HepG2 (cell line): ENCODE measurements around the gene MARCHF2. TPM values are rescaled to one million over a fixed set of nuclear protein-coding genes. Genes with fewer than 3 reads are reported as not detected.

ENCODE experiments used
- CC2D1A ChIP-seq: sonication (generic); formaldehyde crosslinking; IDR thresholded peaks from 2 replicates; pipeline ENCODE4 v1.8.1; 2023; ENCODE audit warnings: mild to moderate bottlenecking, missing genetic modification reagents
- PHF21A ChIP-seq: sonication (generic); formaldehyde crosslinking; IDR thresholded peaks from 2 replicates; pipeline ENCODE4 v1.5.0; 2020; ENCODE audit warnings: mild to moderate bottlenecking, missing genetic modification reagents
- PPARG ChIP-seq: conservative IDR thresholded peaks from 2 replicates; pipeline ENCODE4 v1.6.1; 2016; ENCODE audit warnings: missing biosample characterization, missing genetic modification reagents
- SP5 ChIP-seq: IDR thresholded peaks from 2 replicates; pipeline ENCODE4 v1.6.1; 2016; ENCODE audit warnings: low read depth, borderline replicate concordance
- SRY ChIP-seq: sonication (generic); formaldehyde crosslinking; IDR thresholded peaks from 2 replicates; pipeline ENCODE4 v1.8.0; 2022; ENCODE audit warnings: mild to moderate bottlenecking, missing genetic modification reagents
- polyA plus RNA-seq, 8 experiments: library from polyadenylated mRNA; depleted of rRNA in 3 of 8; stranded (reverse) in 7 of 8; unstranded in 1 of 8; fragments of >200 nt; fragmentation: Illumina TruSeq in 4 of 8; extraction: Trizol in 4 of 8; gene quantifications; 2 replicates each; pipeline versions ENCODE4 v1.2.1 to v1.2.3, GENCODE V29; 2011 to 2016; ENCODE audit warnings: low read depth in 4 of 8, missing spikeins in 1 of 8, mixed read lengths in 1 of 8; ENCODE audit not compliant: insufficient read depth in 1 of 8
- total RNA-seq, 5 experiments: library from RNA; depleted of rRNA; stranded (reverse); fragments of >200 nt; fragmentation: Illumina TruSeq; extraction: Trizol; gene quantifications; 2 replicates each; pipeline ENCODE4 v1.2.3, GENCODE V29; 2016; ENCODE audit warnings: low read depth in 1 of 5
- TF ChIP-seq, protein P1 (sequence below): IDR thresholded peaks from 2 replicates; pipeline ENCODE4 v1.6.1; 2016; ENCODE audit warnings: missing genetic modification reagents, missing compliant biosample characterization
- TF ChIP-seq, protein P2 (sequence below), 2 experiments: sonication (generic) in 1 of 2; formaldehyde crosslinking in 1 of 2; IDR thresholded peaks; 2 replicates each; pipeline versions ENCODE4 v1.5.1 to v1.6.1; 2011 to 2020; ENCODE audit warnings: borderline replicate concordance in 1 of 2, low read depth in 1 of 2, low read length in 1 of 2, mild to moderate bottlenecking in 1 of 2, missing genetic modification reagents in 1 of 2, moderate library complexity in 1 of 2
- TF ChIP-seq, protein P3 (sequence below): sonication (generic); formaldehyde crosslinking; IDR thresholded peaks from 2 replicates; pipeline ENCODE4 v1.4.0; 2020; ENCODE audit warnings: missing genetic modification reagents
- TF ChIP-seq, protein P4 (sequence below): sonication (generic); formaldehyde crosslinking; IDR thresholded peaks from 2 replicates; pipeline ENCODE4 v1.5.0; 2020; ENCODE audit warnings: mild to moderate bottlenecking, missing genetic modification reagents, borderline replicate concordance
- TF ChIP-seq, protein P5 (sequence below): sonication (generic); formaldehyde crosslinking; IDR thresholded peaks from 2 replicates; pipeline ENCODE4 v1.4.0; 2020; ENCODE audit warnings: missing genetic modification reagents, mild to moderate bottlenecking, borderline replicate concordance
- TF ChIP-seq, protein P6 (sequence below): sonication (generic); formaldehyde crosslinking; IDR thresholded peaks from 2 replicates; pipeline ENCODE4 v1.5.0; 2020; ENCODE audit warnings: mild to moderate bottlenecking, missing genetic modification reagents
- TF ChIP-seq, protein P7 (sequence below): sonication (generic); formaldehyde crosslinking; IDR thresholded peaks from 2 replicates; pipeline ENCODE4 v1.5.1; 2020; ENCODE audit warnings: missing genetic modification reagents, mild to moderate bottlenecking, borderline replicate concordance

The MARCHF2 gene
- total and polyA plus RNA-seq, 2 of the 13 experiments (the other 11 are each of a cell fraction or from before 2014, with no cell fraction given), result 12.7 to 13.0 TPM

DNA sequence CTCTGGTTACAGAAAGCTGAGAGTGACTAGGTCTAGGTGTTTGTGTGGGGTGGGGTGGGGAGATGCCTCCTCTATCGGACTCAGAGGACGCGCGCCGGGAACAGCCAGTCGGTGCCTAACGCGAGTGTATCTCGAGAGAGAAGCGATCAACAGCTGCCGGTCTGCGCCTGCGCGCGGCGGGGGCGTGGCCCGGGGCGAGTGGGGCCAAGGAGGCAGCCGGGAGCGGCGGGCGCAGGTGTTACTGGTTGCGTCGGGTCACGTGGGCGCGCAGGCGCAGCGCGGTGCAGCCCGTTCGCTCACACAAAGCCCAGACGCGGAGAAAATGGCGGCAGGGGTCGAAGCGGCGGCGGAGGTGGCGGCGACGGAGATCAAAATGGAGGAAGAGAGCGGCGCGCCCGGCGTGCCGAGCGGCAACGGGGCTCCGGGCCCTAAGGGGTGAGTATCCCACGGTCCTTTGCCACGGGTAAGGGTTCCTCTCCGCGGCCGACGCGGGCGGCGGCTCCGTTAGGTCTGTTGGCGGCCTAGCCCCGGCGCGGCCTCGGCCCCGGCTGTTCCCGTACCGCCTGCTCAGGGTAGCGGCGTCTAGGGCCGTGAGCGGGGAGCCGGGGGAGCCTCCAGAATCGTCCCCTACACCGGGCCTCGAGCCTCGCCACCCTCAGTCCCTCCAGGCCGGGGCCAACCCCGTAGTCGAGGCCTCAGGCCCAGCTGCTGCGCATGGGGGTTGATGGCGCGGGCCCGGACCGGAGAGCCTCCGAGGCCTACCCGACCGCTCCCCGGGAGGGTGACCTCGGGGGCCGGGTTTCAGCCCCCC lies 31.8 kb downstream of the MARCHF2 start, which contains the start of gene HNRNPM (continued):
- TF ChIP-seq, protein P1, sequence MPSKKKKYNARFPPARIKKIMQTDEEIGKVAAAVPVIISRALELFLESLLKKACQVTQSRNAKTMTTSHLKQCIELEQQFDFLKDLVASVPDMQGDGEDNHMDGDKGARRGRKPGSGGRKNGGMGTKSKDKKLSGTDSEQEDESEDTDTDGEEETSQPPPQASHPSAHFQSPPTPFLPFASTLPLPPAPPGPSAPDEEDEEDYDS (CRISPR knock-in tag), result peak; percentile 67; the same call in 1 of the 2 replicates
- TF ChIP-seq, protein P2, sequence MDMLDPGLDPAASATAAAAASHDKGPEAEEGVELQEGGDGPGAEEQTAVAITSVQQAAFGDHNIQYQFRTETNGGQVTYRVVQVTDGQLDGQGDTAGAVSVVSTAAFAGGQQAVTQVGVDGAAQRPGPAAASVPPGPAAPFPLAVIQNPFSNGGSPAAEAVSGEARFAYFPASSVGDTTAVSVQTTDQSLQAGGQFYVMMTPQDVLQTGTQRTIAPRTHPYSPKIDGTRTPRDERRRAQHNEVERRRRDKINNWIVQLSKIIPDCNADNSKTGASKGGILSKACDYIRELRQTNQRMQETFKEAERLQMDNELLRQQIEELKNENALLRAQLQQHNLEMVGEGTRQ (IDR thresholded peaks at IDR 0.05; ENCODE audit: low read depth, low read length), result peak; percentile 95
- TF ChIP-seq, protein P2 (CRISPR knock-in tag; IDR thresholded peaks at IDR 0.05; ENCODE audit: borderline replicate concordance), result peak; percentile 87; the same call in 1 of the 2 replicates
- TF ChIP-seq, protein P3, sequence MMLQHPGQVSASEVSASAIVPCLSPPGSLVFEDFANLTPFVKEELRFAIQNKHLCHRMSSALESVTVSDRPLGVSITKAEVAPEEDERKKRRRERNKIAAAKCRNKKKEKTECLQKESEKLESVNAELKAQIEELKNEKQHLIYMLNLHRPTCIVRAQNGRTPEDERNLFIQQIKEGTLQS, result 0 out of 2 replicates have a peak, but pooled peaks have one; percentile 6
- TF ChIP-seq SP5 (CRISPR knock-in tag) (peak; percentile 16; the same call in 1 of the 2 replicates), PPARG (CRISPR knock-in tag) (no peak), PHF21A (CRISPR knock-in tag) (peak; percentile 77; the same call in 1 of the 2 replicates), CC2D1A (CRISPR knock-in tag) (no peak), SRY (CRISPR knock-in tag) (peak; percentile 88; the same call in 1 of the 2 replicates)
- TF ChIP-seq, protein P4, sequence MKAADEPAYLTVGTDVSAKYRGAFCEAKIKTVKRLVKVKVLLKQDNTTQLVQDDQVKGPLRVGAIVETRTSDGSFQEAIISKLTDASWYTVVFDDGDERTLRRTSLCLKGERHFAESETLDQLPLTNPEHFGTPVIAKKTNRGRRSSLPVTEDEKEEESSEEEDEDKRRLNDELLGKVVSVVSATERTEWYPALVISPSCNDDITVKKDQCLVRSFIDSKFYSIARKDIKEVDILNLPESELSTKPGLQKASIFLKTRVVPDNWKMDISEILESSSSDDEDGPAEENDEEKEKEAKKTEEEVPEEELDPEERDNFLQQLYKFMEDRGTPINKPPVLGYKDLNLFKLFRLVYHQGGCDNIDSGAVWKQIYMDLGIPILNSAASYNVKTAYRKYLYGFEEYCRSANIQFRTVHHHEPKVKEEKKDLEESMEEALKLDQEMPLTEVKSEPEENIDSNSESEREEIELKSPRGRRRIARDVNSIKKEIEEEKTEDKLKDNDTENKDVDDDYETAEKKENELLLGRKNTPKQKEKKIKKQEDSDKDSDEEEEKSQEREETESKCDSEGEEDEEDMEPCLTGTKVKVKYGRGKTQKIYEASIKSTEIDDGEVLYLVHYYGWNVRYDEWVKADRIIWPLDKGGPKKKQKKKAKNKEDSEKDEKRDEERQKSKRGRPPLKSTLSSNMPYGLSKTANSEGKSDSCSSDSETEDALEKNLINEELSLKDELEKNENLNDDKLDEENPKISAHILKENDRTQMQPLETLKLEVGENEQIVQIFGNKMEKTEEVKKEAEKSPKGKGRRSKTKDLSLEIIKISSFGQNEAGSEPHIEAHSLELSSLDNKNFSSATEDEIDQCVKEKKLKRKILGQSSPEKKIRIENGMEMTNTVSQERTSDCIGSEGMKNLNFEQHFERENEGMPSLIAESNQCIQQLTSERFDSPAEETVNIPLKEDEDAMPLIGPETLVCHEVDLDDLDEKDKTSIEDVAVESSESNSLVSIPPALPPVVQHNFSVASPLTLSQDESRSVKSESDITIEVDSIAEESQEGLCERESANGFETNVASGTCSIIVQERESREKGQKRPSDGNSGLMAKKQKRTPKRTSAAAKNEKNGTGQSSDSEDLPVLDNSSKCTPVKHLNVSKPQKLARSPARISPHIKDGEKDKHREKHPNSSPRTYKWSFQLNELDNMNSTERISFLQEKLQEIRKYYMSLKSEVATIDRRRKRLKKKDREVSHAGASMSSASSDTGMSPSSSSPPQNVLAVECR (CRISPR knock-in tag), result peak; percentile 83
- TF ChIP-seq, protein P5, sequence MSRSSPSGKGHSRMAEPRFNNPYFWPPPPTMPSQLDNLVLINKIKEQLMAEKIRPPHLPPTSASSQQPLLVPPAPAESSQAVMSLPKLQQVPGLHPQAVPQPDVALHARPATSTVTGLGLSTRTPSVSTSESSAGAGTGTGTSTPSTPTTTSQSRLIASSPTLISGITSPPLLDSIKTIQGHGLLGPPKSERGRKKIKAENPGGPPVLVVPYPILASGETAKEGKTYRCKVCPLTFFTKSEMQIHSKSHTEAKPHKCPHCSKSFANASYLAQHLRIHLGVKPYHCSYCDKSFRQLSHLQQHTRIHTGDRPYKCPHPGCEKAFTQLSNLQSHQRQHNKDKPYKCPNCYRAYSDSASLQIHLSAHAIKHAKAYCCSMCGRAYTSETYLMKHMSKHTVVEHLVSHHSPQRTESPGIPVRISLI, result peak; percentile 5; the same call in 1 of the 2 replicates
- TF ChIP-seq, protein P6, sequence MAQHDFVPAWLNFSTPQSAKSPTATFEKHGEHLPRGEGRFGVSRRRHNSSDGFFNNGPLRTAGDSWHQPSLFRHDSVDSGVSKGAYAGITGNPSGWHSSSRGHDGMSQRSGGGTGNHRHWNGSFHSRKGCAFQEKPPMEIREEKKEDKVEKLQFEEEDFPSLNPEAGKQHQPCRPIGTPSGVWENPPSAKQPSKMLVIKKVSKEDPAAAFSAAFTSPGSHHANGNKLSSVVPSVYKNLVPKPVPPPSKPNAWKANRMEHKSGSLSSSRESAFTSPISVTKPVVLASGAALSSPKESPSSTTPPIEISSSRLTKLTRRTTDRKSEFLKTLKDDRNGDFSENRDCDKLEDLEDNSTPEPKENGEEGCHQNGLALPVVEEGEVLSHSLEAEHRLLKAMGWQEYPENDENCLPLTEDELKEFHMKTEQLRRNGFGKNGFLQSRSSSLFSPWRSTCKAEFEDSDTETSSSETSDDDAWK (CRISPR knock-in tag), result no peak
- TF ChIP-seq, protein P7, sequence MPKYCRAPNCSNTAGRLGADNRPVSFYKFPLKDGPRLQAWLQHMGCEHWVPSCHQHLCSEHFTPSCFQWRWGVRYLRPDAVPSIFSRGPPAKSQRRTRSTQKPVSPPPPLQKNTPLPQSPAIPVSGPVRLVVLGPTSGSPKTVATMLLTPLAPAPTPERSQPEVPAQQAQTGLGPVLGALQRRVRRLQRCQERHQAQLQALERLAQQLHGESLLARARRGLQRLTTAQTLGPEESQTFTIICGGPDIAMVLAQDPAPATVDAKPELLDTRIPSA (CRISPR knock-in tag), result peak; percentile 88; the same call in 1 of the 2 replicates
